ENCODE results near the gene RBM5. TPM values are rescaled to one million over a fixed set of nuclear protein-coding genes. Genes with fewer than 3 reads are reported as not detected.

RBM5 gene
- total RNA-seq, 1 donor from 2014 or later, result 153 TPM

DNA sequence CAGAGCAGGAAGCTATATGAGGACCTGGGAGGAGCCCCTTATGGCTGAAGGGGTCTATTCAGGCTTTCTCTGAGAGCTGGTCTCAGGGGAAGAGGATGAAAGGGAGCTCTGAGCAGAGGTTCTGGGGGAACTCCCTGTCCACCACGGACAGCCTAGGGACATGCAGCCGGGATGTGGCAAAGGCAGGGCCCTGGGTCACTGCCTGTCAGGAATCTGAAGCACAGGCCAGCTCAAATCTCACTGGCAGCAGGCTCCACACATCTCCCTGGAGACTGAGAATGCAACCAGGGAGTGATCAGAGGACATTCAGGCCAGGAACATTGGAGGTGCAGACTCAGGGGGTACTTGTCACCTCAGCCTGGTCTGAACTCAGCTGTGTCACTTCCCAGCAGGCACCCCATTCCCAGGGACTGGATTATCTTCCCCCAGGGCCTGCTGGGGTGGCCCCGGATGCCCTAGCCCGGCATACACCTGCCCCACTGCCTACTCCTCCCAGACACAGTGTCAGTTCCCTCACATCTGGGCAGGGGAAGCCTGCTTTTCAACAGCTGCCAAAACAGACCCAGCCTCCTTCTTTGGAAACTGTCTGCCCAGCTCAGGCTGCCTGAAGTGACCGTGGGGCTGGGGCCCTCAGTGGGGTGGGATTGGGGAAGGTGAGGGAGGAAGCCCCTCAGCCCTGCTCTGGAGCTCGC is 48.1 kb downstream of the RBM5 start:
- DNase-seq, result no peak
- Histone ChIP-seq H3K36me3 (no peaks in the 10 kb centered on the region), H3K4me1 (peaks cover 8% of the 10 kb centered on the region), H3K27me3 (ENCODE audit: low read depth) (no peaks in the 10 kb centered on the region), H3K9me3 (no peaks in the 10 kb centered on the region), H3K27ac (no peak overlapping the region), H3K4me3 (no peak overlapping the region)
- TF ChIP-seq, protein P1, sequence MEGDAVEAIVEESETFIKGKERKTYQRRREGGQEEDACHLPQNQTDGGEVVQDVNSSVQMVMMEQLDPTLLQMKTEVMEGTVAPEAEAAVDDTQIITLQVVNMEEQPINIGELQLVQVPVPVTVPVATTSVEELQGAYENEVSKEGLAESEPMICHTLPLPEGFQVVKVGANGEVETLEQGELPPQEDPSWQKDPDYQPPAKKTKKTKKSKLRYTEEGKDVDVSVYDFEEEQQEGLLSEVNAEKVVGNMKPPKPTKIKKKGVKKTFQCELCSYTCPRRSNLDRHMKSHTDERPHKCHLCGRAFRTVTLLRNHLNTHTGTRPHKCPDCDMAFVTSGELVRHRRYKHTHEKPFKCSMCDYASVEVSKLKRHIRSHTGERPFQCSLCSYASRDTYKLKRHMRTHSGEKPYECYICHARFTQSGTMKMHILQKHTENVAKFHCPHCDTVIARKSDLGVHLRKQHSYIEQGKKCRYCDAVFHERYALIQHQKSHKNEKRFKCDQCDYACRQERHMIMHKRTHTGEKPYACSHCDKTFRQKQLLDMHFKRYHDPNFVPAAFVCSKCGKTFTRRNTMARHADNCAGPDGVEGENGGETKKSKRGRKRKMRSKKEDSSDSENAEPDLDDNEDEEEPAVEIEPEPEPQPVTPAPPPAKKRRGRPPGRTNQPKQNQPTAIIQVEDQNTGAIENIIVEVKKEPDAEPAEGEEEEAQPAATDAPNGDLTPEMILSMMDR (IDR thresholded peaks at IDR 0.05), result no peak
- no peak for ATAC-seq
- intact Hi-C loops (cut with DNase I), result no loop called here

DNA sequence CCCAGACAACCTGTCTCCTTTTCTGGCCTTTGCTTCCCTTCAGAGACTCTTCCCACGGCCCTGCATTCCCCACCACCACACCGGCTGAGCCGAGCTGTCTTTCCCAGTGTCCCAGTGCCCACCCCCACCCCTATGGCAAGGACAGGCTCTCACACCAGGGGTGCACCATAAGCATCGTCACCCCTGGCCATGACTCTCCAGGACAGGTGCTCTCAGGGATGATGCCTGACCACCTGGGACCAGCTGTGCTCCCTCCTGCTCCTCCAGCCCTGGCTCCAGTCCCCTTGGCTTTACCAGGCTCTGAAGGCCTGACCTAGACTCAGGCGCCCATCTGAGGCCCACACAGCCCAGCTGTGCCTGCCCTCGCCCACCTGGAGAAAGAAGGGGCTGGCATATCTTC is 48.8 kb downstream of the RBM5 start:
- Histone ChIP-seq H3K9me3 (no peaks in the 10 kb centered on the region), H3K27ac (no peak overlapping the region), H3K36me3 (no peaks in the 10 kb centered on the region), H3K4me3 (no peak overlapping the region), H3K27me3 (ENCODE audit: low read depth) (no peaks in the 10 kb centered on the region), H3K4me1 (peaks cover 8% of the 10 kb centered on the region)
- DNase-seq (no peak), ATAC-seq (no peak)
- intact Hi-C loops (cut with DNase I), result no loop called here
- TF ChIP-seq, protein P1 (IDR thresholded peaks at IDR 0.05), result no peak

DNA sequence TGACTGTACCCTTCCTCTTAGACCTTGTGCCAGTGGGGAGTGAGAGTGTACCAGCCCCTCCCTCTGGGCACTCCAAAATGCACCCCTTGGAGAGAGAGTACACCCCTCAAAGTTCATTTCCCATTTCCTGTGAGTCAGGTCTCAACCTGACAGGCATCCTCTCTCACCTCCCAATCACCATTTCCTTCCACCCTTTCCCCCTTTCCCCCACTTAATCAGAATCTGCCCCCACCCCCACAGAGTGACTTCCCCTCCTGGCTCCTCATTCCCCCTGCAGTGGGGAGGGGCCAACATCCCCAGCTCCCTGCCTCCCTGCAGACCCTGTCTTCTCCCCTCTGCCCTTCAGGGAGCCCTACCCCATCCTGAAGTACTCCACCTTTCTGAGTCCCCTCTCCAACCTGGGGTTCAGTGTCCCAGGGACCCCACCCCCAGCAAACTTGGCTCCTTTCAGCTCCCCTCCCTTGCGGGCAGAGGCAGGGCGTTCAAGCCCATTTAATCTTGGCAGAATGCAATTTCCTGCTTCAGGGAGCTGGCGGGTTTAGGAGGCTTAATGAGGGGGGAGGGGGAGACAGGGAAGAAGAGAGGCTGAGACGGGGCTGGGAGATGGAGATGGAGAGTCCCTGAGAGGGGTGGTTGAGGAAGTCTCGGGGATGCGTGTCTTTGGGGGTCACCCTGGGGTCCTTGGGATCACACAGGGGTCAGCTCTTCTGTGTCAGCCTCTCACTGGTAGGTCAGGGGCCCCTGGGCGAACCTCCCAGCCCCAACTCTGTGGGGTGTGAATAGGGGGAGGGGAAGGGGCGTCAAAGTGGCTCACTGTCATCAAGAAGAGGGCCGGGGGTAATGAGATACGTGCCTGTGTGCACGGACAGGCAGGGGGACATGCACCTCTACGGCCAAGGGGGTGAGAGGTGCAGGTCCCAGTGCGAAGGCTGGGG is 49.8 kb downstream of the RBM5 start:
- Histone ChIP-seq H3K27me3 (ENCODE audit: low read depth) (no peaks in the 10 kb centered on the region), H3K4me1 (peaks cover 8% of the 10 kb centered on the region), H3K27ac (no peak overlapping the region), H3K9me3 (no peaks in the 10 kb centered on the region), H3K4me3 (no peak overlapping the region), H3K36me3 (no peaks in the 10 kb centered on the region)
- no peak for ATAC-seq
- intact Hi-C loops (cut with DNase I), result no loop called here
- TF ChIP-seq, protein P1 (IDR thresholded peaks at IDR 0.05), result no peak
- no peak for DNase-seq

DNA sequence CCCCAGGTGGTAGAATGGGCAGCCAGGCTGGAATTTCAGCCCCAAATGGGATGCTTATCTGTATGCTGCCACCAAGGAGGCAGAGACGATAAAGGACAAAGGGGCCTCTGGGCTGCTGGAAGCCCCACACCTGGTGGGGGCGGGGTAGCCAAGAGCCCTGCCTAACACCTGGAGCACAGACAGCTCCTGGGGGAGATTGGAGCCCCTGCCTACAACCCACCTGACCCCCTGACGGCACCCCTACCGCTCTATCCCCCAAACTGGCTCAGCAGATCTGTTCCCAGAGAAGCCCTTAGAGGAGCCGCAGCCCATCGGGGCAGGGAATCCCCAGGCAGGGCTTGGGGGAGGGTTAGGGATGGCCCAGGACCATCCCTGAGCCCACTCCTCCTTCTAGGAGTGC is 50.6 kb downstream of the RBM5 start:
- peaks cover 8% of the 10 kb centered on the region for H3K4me1 ChIP-seq
- DNase-seq (no peak), ATAC-seq (no peak)
- H3K27me3 ChIP-seq (ENCODE audit: low read depth), result no peaks in the 10 kb centered on the region
- TF ChIP-seq, protein P1 (IDR thresholded peaks at IDR 0.05), result no peak
- no peaks in the 10 kb centered on the region for H3K36me3 ChIP-seq
- intact Hi-C loops (cut with DNase I), result no loop called here
- no peaks in the 10 kb centered on the region for H3K9me3 ChIP-seq
- no peak overlapping the region for H3K4me3 ChIP-seq
- no peak overlapping the region for H3K27ac ChIP-seq

DNA sequence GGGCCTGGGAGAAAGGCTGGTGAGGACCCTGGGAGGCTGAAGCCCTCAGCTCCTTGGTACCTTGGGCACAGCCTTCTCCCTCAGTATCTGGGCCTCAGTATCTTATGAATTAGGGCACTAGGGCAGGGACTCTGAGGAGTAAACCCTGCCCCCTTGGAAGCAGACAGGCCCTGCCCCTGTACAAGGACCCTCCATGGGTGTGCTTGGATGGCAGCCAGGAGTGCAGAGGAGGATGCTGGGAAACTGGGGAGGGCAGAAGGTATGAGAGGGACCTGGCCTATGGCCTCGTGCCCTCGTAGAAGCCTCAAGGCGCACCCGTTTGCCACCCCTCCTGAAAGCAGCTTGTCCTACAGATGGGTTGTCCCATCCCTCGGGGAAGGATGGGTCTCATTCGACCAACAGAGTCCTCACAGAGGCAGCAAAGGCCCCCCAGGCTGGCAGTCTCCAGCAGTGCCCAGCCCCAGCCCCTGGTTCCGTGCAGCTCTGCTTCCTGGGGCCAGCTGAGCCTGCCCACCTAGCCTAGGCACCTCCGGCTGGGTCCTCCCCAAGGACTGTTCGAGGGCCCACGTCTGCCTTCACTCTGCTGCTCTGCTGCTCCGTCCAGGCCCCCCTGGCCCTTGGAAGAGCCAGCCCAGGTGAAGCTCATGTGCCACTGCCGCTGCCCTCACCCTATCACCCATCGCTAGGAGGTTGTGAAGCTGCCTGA is 51.2 kb downstream of the RBM5 start:
- Histone ChIP-seq H3K27me3 (ENCODE audit: low read depth) (no peaks in the 10 kb centered on the region), H3K4me3 (no peak overlapping the region), H3K9me3 (no peaks in the 10 kb centered on the region), H3K36me3 (no peaks in the 10 kb centered on the region), H3K4me1 (peaks cover 8% of the 10 kb centered on the region), H3K27ac (no peak overlapping the region)
- DNase-seq (no peak), ATAC-seq (peak; percentile 20 to 46)
- TF ChIP-seq, protein P1 (IDR thresholded peaks at IDR 0.05), result no peak
- intact Hi-C loops (cut with DNase I), result no loop called here
